ENCODE results near the gene SSH2. TPM values are rescaled to one million over a fixed set of nuclear protein-coding genes. Genes with fewer than 3 reads are reported as not detected.

The SSH2 gene
- total RNA-seq, 1 experiment from 2014 or later = 14.6 TPM

DNA sequence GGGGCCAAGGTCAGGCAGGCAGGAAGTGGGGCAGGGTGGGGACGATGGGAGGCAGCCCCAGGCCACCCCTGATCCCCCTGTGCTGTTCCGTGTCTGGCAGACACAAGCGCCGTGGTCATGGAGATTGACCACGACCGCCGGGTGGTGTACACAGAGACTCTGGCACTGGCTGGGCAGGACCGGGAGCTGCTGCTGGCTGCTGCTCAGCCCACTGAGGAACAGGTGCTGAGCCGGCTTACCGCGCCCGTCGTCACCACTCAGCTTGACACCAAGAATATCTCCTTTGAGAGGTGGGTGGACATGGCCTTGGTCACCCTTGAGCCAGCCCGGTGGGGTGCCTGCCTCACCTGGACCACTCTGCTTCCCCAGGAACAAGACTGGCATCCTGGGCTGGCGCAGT, 321.0 kb downstream of the SSH2 start:
- peaks cover 2 to 10% (median 8%) of the 10 kb centered on the region in 3 experiments; a peak in 4 of 7 replicates for H3K36me3 Mint-ChIP-seq (ENCODE audit: insufficient read depth in 1 of 3, low read depth in 3 of 3)
- H3K27me3 Mint-ChIP-seq (ENCODE audit: low read depth) = peaks cover 16% of the 10 kb centered on the region
- Histone ChIP-seq H4K8ac (replicated peaks; ENCODE audit: insufficient read length, low read depth, low read length) (no peak overlapping the region), H3K14ac (ENCODE audit: insufficient read depth, low read length) (no peak overlapping the region), H3K56ac (ENCODE audit: insufficient read length, low read depth, low read length) (no peak overlapping the region), H3T11ph (ENCODE audit: low read length) (no peak overlapping the region), H3K9ac (ENCODE audit: extremely low read depth, insufficient read length, low read length) (no peak overlapping the region), H3K79me1 (ENCODE audit: insufficient read depth, low read depth, low read length, poor library complexity, severe bottlenecking) (no peaks in the 10 kb centered on the region), H3K27ac (ENCODE audit: insufficient read length, low read depth, low read length) (no peak overlapping the region), H3K9me3 (ENCODE audit: control insufficient read depth, low read depth, low read length) (no peaks in the 10 kb centered on the region), H3K4ac (ENCODE audit: low read depth, low read length) (no peak overlapping the region), H3K79me2 (ENCODE audit: insufficient read depth, low read length) (no peaks in the 10 kb centered on the region), H3K4me1 (ENCODE audit: insufficient read depth, low read length) (no peaks in the 10 kb centered on the region), H2AK5ac (ENCODE audit: insufficient read length, low read length) (no peak overlapping the region), H2AFZ (ENCODE audit: low read length) (no peak overlapping the region), H4K5ac (ENCODE audit: insufficient read length, low read depth, low read length) (no peak overlapping the region), H2BK15ac (ENCODE audit: low read depth, low read length) (no peak overlapping the region), H3K18ac (ENCODE audit: insufficient read length, low read depth, low read length) (no peak overlapping the region), H2BK20ac (ENCODE audit: low read depth, low read length, poor library complexity, severe bottlenecking) (no peak overlapping the region), H3K23me2 (ENCODE audit: insufficient read length, low read depth, low read length, poor library complexity, severe bottlenecking) (no peaks in the 10 kb centered on the region), H3K23ac (ENCODE audit: insufficient read length, low read depth, low read length) (no peak overlapping the region), H3K27me3 (ENCODE audit: insufficient read depth, low read length) (no peaks in the 10 kb centered on the region), H4K91ac (ENCODE audit: insufficient read length, low read depth, low read length) (no peak overlapping the region), H3K4me2 (ENCODE audit: insufficient read depth, insufficient read length, low read length) (no peak overlapping the region), H4K20me1 (ENCODE audit: control insufficient read depth, insufficient read depth, insufficient read length) (no peaks in the 10 kb centered on the region), H2BK12ac (ENCODE audit: insufficient read length, low read depth, low read length) (no peak overlapping the region), H2BK5ac (ENCODE audit: insufficient read length, low read length) (no peak overlapping the region), H2BK120ac (ENCODE audit: low read depth, low read length, poor library complexity, severe bottlenecking) (no peak overlapping the region)
- H3K27ac Mint-ChIP-seq = no peak overlapping the region
- no peak for DNase-seq
- no peak overlapping the region for H3K4me3 Mint-ChIP-seq
- no peaks in the 10 kb centered on the region for H3K9me3 Mint-ChIP-seq
- no CpG with 5 or more reads among the region's 15 CpGs for WGBS (ENCODE audit: extremely low coverage, insufficient read length, low lambda C conversion rate)
- TF ChIP-seq, protein P1, sequence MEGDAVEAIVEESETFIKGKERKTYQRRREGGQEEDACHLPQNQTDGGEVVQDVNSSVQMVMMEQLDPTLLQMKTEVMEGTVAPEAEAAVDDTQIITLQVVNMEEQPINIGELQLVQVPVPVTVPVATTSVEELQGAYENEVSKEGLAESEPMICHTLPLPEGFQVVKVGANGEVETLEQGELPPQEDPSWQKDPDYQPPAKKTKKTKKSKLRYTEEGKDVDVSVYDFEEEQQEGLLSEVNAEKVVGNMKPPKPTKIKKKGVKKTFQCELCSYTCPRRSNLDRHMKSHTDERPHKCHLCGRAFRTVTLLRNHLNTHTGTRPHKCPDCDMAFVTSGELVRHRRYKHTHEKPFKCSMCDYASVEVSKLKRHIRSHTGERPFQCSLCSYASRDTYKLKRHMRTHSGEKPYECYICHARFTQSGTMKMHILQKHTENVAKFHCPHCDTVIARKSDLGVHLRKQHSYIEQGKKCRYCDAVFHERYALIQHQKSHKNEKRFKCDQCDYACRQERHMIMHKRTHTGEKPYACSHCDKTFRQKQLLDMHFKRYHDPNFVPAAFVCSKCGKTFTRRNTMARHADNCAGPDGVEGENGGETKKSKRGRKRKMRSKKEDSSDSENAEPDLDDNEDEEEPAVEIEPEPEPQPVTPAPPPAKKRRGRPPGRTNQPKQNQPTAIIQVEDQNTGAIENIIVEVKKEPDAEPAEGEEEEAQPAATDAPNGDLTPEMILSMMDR (conservative IDR thresholded peaks at IDR 0.05) = no peak
- peaks cover 2 to 9% of the 10 kb centered on the region in 2 experiments for H3K4me1 Mint-ChIP-seq

Measured in H9 (cell line).